SK-N-SH (cell line): Measurements from ENCODE around the gene SMAD7.

Experiments used
- EP300 ChIP-seq, 2 experiments: IDR thresholded peaks; 2 replicates each; pipeline versions ENCODE4 v1.4.0 to v1.6.1; 2012; ENCODE audit warnings: borderline replicate concordance in 1 of 2, low read depth in 1 of 2, low read length in 1 of 2
- EZH2phosphoT487 ChIP-seq: fragments of 200-600 bp; sonication (generic); IDR thresholded peaks from 2 replicates; pipeline ENCODE4 v1.6.1; 2017; ENCODE audit warnings: low read depth, mixed run types, mild to moderate bottlenecking, antibody characterized with exemption, moderate library complexity, borderline replicate concordance
- MEF2A ChIP-seq: IDR thresholded peaks from 2 replicates; pipeline ENCODE4 v1.4.0; 2012; ENCODE audit warnings: low read depth, borderline replicate concordance
- NRF1 ChIP-seq: IDR thresholded peaks from 2 replicates; pipeline ENCODE4 v1.6.1; 2012; ENCODE audit warnings: low read depth, mild to moderate bottlenecking, low read length
- RAD21 ChIP-seq: IDR thresholded peaks from 2 replicates; pipeline ENCODE4 v1.6.1; 2012; ENCODE audit warnings: mild to moderate bottlenecking, low read length
- RCOR1 ChIP-seq: fragments of 150-350 bp; IDR thresholded peaks from 2 replicates; pipeline ENCODE4 v1.6.1; 2017; ENCODE audit warnings: antibody characterized with exemption, low read length
- RXRA ChIP-seq: IDR thresholded peaks from 2 replicates; pipeline ENCODE4 v1.4.0; 2012; ENCODE audit warnings: low read depth, mild to moderate bottlenecking, borderline replicate concordance
- TAF1 ChIP-seq: IDR thresholded peaks from 2 replicates; pipeline ENCODE4 v1.6.1; 2012; ENCODE audit warnings: low read depth, mild to moderate bottlenecking, low read length, moderate library complexity, borderline replicate concordance
- YY1 ChIP-seq: IDR thresholded peaks from 2 replicates; pipeline ENCODE4 v1.4.0; 2012; ENCODE audit warnings: low read depth, mild to moderate bottlenecking
- TF ChIP-seq, protein P1 (sequence below): fragments of 200-600 bp; sonication (generic); IDR thresholded peaks from 2 replicates; pipeline ENCODE4 v1.6.1; 2017; ENCODE audit warnings: antibody characterized with exemption, mild to moderate bottlenecking, moderate library complexity
- TF ChIP-seq, protein P2 (sequence below): IDR thresholded peaks from 2 replicates; pipeline ENCODE4 v1.4.0; 2012; ENCODE audit warnings: low read depth
- TF ChIP-seq, protein P3 (sequence below): IDR thresholded peaks from 2 replicates; pipeline ENCODE4 v1.6.1; 2012; ENCODE audit warnings: mild to moderate bottlenecking, low read depth, low read length, moderate library complexity

DNA sequence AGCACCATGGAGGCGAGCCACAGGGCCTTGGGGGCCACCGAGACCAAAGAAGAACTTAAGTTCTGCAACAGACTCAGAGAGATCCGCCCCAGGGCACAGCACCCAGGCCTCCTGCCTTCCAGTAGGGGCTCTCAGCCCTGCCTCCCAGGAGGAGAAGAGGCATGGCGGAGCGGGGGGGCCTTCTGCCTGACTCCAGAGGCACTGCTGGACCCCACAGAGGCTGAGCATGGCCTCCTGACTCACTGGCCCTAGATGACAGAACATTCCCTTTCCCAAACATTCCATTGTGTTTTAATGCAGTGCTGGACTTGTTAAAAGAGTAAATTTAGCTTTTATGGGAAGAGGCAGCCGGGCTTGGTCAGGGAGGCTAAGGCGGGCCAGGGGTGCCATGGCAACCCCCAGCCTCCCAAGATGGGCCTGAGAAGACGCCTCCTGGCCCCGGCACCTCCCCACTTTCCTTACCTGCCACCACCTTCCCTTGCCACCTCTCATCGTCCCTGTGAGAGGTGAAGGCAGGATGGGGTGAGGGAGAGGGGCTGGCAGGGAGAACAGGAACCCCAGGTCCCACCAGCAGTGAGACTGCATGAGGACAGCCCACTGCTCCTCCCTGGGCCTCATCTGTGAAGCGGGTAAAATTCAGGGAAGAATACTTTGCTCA is 65.4 kb downstream of the SMAD7 start:
- TF ChIP-seq, protein P1, sequence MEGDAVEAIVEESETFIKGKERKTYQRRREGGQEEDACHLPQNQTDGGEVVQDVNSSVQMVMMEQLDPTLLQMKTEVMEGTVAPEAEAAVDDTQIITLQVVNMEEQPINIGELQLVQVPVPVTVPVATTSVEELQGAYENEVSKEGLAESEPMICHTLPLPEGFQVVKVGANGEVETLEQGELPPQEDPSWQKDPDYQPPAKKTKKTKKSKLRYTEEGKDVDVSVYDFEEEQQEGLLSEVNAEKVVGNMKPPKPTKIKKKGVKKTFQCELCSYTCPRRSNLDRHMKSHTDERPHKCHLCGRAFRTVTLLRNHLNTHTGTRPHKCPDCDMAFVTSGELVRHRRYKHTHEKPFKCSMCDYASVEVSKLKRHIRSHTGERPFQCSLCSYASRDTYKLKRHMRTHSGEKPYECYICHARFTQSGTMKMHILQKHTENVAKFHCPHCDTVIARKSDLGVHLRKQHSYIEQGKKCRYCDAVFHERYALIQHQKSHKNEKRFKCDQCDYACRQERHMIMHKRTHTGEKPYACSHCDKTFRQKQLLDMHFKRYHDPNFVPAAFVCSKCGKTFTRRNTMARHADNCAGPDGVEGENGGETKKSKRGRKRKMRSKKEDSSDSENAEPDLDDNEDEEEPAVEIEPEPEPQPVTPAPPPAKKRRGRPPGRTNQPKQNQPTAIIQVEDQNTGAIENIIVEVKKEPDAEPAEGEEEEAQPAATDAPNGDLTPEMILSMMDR, result no peak
- TF ChIP-seq, protein P2, sequence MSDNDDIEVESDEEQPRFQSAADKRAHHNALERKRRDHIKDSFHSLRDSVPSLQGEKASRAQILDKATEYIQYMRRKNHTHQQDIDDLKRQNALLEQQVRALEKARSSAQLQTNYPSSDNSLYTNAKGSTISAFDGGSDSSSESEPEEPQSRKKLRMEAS, result no peak
- no peak for TF ChIP-seq TAF1
- TF ChIP-seq EZH2phosphoT487, result no peak
- no peak for TF ChIP-seq MEF2A
- no peak for TF ChIP-seq RAD21
- TF ChIP-seq RXRA, result no peak
- TF ChIP-seq RCOR1, result no peak
- TF ChIP-seq NRF1, result no peak
- TF ChIP-seq EP300 (IDR thresholded peaks at IDR 0.05; ENCODE audit: borderline replicate concordance in 1 of 2, low read depth in 1 of 2, low read length in 1 of 2), result no peak
- TF ChIP-seq, protein P3, sequence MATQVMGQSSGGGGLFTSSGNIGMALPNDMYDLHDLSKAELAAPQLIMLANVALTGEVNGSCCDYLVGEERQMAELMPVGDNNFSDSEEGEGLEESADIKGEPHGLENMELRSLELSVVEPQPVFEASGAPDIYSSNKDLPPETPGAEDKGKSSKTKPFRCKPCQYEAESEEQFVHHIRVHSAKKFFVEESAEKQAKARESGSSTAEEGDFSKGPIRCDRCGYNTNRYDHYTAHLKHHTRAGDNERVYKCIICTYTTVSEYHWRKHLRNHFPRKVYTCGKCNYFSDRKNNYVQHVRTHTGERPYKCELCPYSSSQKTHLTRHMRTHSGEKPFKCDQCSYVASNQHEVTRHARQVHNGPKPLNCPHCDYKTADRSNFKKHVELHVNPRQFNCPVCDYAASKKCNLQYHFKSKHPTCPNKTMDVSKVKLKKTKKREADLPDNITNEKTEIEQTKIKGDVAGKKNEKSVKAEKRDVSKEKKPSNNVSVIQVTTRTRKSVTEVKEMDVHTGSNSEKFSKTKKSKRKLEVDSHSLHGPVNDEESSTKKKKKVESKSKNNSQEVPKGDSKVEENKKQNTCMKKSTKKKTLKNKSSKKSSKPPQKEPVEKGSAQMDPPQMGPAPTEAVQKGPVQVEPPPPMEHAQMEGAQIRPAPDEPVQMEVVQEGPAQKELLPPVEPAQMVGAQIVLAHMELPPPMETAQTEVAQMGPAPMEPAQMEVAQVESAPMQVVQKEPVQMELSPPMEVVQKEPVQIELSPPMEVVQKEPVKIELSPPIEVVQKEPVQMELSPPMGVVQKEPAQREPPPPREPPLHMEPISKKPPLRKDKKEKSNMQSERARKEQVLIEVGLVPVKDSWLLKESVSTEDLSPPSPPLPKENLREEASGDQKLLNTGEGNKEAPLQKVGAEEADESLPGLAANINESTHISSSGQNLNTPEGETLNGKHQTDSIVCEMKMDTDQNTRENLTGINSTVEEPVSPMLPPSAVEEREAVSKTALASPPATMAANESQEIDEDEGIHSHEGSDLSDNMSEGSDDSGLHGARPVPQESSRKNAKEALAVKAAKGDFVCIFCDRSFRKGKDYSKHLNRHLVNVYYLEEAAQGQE, result no peak
- no peak for TF ChIP-seq YY1
